ENCODE measurements around the gene NRXN3. TPM values are rescaled to one million over a fixed set of nuclear protein-coding genes. Genes with fewer than 3 reads are reported as not detected.

Gene NRXN3
- total RNA-seq, 2 experiments from 2014 or later = not detected

DNA sequence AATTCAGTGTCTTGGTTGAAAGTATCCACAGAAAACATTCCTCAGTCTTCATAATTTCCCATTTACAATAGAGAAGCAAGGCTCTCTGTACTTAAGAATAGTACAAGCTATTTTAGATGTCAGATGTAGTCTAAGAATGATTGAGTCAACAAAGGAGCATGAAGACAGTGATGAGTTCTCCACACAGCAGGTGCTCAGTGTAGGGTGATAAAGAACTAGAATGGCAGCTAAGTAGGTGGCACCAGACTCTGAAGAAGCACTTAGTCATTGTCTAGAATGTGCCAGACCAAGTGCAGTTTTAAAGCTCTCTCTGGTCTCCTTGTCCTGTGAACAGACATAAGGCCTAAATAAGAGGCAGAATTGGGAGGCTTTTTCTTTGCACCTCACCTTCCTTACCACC, 504.6 kb downstream of the NRXN3 start:
- Mint-ChIP-seq H3K27ac (no peak overlapping the region), H3K4me3 (no peak overlapping the region), H3K36me3 (no peaks in the 10 kb centered on the region), H3K27me3 (no peaks in the 10 kb centered on the region), H3K4me1 (ENCODE audit: low read depth) (no peaks in the 10 kb centered on the region), H3K9me3 (no peaks in the 10 kb centered on the region)
- ChIA-PET CTCF (no interaction called here), POLR2A (no interaction called here)
- intact Hi-C loops (cut with micrococcal nuclease) = no loop called here
- DNase-seq = no peak

DNA sequence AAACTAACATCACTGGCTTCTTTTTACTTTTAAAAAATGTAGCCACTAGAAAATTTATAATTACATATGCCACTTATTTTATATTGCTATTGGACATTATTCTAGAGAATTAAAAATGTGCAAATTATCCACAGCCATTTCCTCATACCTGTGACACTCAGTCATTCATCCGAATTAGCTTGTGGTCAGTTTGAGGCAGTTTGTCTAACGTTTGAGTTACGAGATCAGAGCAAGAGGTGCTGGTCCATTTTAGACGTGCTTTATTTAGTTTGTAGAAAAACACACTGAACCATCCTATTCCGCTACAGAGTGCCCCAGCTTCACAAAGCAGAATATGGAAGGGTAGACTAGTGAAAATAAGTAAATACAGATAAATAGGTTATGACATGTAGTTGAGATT, 513.0 kb downstream of the NRXN3 start:
- H3K4me3 Mint-ChIP-seq = no peak overlapping the region
- H3K36me3 Mint-ChIP-seq = no peaks in the 10 kb centered on the region
- no peak overlapping the region for H3K27ac Mint-ChIP-seq
- H3K4me1 Mint-ChIP-seq (ENCODE audit: low read depth) = no peaks in the 10 kb centered on the region
- ChIA-PET CTCF (no interaction called here), POLR2A (no interaction called here)
- DNase-seq = no peak
- H3K9me3 Mint-ChIP-seq = no peaks in the 10 kb centered on the region
- no peaks in the 10 kb centered on the region for H3K27me3 Mint-ChIP-seq
- intact Hi-C loops (cut with micrococcal nuclease) = no loop called here

DNA sequence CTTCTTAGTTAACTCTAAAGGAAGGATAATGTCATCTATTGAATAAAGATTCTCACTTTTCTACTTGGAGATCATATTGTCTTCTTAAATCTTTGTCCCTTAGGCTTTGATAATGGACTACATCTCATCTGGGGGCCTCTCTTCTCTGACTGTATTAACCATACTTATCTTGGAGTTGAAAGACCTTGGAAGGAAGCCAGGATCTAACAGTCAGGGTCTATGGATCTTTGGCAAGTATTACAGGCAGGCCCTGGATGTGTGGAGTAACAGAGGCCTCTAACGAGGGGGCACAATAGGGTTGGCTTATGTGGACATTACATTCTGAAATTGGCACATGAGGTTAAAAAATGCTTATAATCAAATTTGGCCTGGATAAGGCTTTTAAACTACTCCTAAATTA, 513.8 kb downstream of the NRXN3 start:
- ChIA-PET CTCF (no interaction called here), POLR2A (no interaction called here)
- Mint-ChIP-seq H3K36me3 (no peaks in the 10 kb centered on the region), H3K27me3 (no peaks in the 10 kb centered on the region), H3K9me3 (no peaks in the 10 kb centered on the region), H3K4me3 (no peak overlapping the region), H3K4me1 (ENCODE audit: low read depth) (no peaks in the 10 kb centered on the region), H3K27ac (no peak overlapping the region)
- no peak for DNase-seq
- intact Hi-C loops (cut with micrococcal nuclease) = no loop called here

DNA sequence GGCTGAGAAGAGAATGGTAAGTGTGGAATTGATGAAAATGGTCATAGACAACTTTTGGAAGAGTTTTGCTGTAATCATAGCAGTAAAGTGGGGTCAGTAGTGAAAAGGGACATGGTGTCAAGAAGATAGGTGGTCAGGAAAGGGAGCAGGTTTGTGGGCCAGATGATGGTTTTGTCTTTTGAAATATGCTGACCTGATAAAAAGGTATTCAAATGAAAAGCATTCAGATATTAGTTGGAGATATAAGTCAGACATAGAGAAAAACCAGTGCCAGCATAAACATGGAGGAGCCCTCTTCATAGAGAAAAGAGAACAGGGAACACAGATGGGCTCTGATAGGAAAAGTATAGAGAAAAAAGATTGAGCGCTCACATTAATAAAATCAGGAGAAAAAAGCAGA, 518.3 kb downstream of the NRXN3 start:
- Mint-ChIP-seq H3K9me3 (no peaks in the 10 kb centered on the region), H3K36me3 (no peaks in the 10 kb centered on the region), H3K27ac (no peak overlapping the region), H3K4me1 (ENCODE audit: low read depth) (no peaks in the 10 kb centered on the region), H3K4me3 (no peak overlapping the region), H3K27me3 (no peaks in the 10 kb centered on the region)
- intact Hi-C loops (cut with micrococcal nuclease) = no loop called here
- ChIA-PET POLR2A (no interaction called here), CTCF (no interaction called here)
- no peak for DNase-seq

DNA sequence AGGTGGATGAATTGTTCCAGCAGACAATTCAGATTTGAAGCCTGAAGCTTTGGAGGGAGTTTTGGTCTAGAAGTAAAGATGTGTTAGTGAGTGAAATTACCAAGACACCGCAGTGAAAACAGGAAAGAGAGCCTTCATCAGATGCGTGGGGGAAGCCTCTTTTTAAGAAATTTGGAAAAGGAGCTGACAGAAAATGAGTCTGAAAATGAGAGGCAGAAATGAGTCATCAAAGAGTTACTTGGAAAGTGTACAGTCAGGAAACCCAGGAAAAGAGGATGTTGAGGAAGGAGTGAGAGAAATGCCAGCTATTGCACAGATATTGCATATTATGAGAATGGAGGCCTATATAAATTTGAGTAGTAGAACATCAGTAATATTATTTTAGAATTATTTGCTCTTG, 520.7 kb downstream of the NRXN3 start:
- H3K4me3 Mint-ChIP-seq = no peak overlapping the region
- ChIA-PET POLR2A (no interaction called here), CTCF (no interaction called here)
- H3K27me3 Mint-ChIP-seq = no peaks in the 10 kb centered on the region
- H3K27ac Mint-ChIP-seq = no peak overlapping the region
- H3K4me1 Mint-ChIP-seq (ENCODE audit: low read depth) = no peaks in the 10 kb centered on the region
- H3K36me3 Mint-ChIP-seq = no peaks in the 10 kb centered on the region
- DNase-seq = no peak
- intact Hi-C loops (cut with micrococcal nuclease) = no loop called here
- no peaks in the 10 kb centered on the region for H3K9me3 Mint-ChIP-seq

DNA sequence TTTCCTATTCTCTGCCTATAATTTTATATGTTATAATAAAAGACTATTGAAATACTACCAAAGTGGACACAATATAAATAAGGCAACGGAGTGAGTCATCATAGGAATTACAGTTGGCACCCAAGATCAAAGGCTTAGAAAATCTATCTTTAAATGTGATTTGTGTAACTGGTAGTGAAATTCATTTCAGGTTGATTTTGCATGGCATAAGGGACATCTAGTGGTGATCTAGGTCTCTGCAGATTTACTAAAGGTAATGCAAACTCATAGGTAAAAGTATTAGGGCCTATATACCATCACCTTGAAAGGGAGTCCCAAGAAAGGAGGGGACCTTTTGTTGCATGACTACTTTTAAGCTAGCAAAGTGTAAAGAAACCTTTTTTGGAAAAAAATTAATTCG, 527.2 kb downstream of the NRXN3 start:
- intact Hi-C loops (cut with micrococcal nuclease) = loop anchor here (5.0 kb wide), 1 partner anchor 250 kb away; no protein-coding TSS in a partner anchor
- CTCF ChIA-PET = interaction anchor here (0.6 kb wide), 1 partner anchor 19 kb away, joined by 3 read pairs; no protein-coding TSS in a partner anchor
- no peaks in the 10 kb centered on the region for H3K9me3 Mint-ChIP-seq
- H3K4me3 Mint-ChIP-seq = no peak overlapping the region
- no peak for DNase-seq
- no peak overlapping the region for H3K27ac Mint-ChIP-seq
- no peaks in the 10 kb centered on the region for H3K27me3 Mint-ChIP-seq
- H3K4me1 Mint-ChIP-seq (ENCODE audit: low read depth) = no peaks in the 10 kb centered on the region
- POLR2A ChIA-PET = no interaction called here
- H3K36me3 Mint-ChIP-seq = no peaks in the 10 kb centered on the region

DNA sequence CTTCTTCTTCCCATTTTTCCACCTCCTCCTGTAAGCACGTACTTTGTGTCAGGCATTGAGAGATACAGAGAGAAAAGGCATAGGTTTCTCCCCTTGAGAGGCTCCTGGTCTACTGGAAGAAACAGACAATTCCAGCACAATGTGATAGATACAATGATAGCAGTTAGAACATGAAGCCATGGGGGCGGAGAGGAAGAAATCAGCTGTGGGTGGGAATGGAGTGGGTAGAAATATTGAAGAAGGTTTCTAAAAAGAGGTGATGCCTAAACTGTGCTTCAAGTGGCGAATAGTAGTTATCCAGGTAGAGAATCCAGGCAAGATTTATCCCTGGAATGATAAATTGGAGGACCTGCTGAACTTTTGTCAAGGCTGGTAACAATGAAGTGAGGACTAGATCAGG, 528.8 kb downstream of the NRXN3 start:
- Mint-ChIP-seq H3K36me3 (no peaks in the 10 kb centered on the region), H3K27ac (no peak overlapping the region), H3K4me1 (ENCODE audit: low read depth) (no peaks in the 10 kb centered on the region), H3K9me3 (no peaks in the 10 kb centered on the region), H3K4me3 (no peak overlapping the region), H3K27me3 (no peaks in the 10 kb centered on the region)
- ChIA-PET CTCF (no interaction called here), POLR2A (no interaction called here)
- DNase-seq = no peak
- intact Hi-C loops (cut with micrococcal nuclease) = loop anchor here (5.0 kb wide), 1 partner anchor 252 kb away; no protein-coding TSS in a partner anchor

DNA sequence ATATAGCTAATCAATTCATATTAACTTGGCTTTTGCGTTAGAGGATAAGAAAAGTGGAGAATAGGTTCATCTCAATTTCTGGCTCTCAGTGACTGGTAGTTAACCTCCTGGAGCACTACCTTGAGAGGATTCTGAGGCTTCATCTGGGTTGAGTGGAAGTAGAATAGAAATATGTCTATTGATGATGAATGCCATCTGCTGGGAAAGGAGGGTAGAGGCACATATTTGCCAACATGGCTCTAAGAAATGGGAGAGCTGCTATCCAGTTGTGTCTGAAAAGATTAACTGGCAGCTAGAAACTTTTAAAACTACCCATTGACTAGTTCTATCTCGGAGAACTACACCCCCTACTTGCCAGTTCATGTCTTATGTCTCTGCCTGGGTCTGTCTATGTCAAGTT, 530.1 kb downstream of the NRXN3 start:
- intact Hi-C loops (cut with micrococcal nuclease) = no loop called here
- H3K27ac Mint-ChIP-seq = no peak overlapping the region
- POLR2A ChIA-PET = no interaction called here
- no peaks in the 10 kb centered on the region for H3K27me3 Mint-ChIP-seq
- H3K4me3 Mint-ChIP-seq = no peak overlapping the region
- no peak for DNase-seq
- no peaks in the 10 kb centered on the region for H3K36me3 Mint-ChIP-seq
- H3K4me1 Mint-ChIP-seq (ENCODE audit: low read depth) = no peaks in the 10 kb centered on the region
- CTCF ChIA-PET = no interaction called here
- no peaks in the 10 kb centered on the region for H3K9me3 Mint-ChIP-seq

DNA sequence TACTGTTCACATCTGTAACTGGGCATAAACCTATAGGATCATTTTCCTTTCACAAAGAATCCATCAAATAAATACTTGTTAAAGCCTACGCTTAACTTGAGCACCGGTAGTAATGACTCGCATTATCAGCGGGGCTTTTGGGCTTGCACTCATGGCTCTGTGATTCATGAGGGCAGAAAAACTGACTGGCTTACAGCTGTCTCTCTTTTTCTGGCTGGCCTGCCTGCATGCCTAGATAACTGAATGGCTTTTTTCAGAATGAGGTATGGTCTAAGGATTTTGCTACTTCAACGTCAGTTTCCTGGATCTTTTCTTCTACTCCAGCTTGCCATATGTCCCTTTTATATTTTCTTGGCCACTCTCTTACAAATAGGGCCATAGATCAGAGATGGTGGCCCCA, 531.1 kb downstream of the NRXN3 start:
- Mint-ChIP-seq H3K27me3 (no peaks in the 10 kb centered on the region), H3K36me3 (no peaks in the 10 kb centered on the region), H3K4me3 (no peak overlapping the region), H3K27ac (no peak overlapping the region), H3K9me3 (no peaks in the 10 kb centered on the region), H3K4me1 (ENCODE audit: low read depth) (no peaks in the 10 kb centered on the region)
- intact Hi-C loops (cut with micrococcal nuclease) = no loop called here
- CTCF ChIA-PET = no interaction called here
- no peak for DNase-seq
- POLR2A ChIA-PET = no interaction called here

DNA sequence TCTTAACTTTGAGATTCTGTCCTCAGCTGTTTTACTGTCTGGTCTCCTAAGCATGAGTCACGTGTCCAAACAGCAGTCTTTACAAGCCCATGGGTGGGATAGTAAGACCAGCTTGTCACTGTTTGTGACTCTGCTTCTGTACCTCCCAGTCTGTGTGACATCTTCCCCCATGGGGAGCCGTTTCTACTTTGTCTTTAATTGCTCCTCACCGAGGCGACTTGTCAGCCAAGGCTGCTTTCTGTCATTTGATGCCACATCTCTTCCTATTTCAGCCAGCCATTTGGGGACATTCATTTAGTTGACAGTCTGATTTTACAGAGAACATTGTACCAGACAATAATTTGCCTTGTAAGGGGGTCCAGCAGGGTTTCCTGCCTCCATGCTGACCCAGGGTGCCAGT, 534.8 kb downstream of the NRXN3 start:
- POLR2A ChIA-PET = no interaction called here

DNA sequence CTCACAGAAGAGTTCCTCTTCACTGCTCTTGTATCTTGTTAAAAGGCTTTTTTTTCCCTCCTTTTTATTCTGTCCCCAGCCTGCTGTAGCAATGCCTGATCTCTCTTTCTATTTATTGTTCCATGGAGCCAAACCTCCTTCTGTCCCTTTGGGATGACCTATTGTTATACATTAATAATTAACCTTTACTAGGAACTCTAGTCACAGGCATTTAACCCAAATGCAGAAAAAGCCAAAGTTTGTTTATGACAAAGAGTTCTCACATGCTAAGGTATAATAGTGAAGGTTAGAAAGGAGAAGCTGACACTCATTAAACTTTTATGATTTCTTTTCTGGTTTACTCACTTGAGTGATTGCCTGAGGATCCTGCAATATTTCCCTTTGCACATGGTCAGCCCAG, 535.8 kb downstream of the NRXN3 start:
- ChIA-PET CTCF (no interaction called here), POLR2A (no interaction called here)
- Mint-ChIP-seq H3K4me3 (no peak overlapping the region), H3K27ac (no peak overlapping the region), H3K36me3 (no peaks in the 10 kb centered on the region), H3K27me3 (no peaks in the 10 kb centered on the region), H3K4me1 (ENCODE audit: low read depth) (no peaks in the 10 kb centered on the region), H3K9me3 (no peaks in the 10 kb centered on the region)
- no peak for DNase-seq
- intact Hi-C loops (cut with micrococcal nuclease) = no loop called here

More for the DNA sequence above, 534.8 kb downstream of the NRXN3 start:
- Mint-ChIP-seq H3K27ac (no peak overlapping the region), H3K4me3 (no peak overlapping the region), H3K9me3 (no peaks in the 10 kb centered on the region), H3K4me1 (ENCODE audit: low read depth) (no peaks in the 10 kb centered on the region), H3K36me3 (no peaks in the 10 kb centered on the region), H3K27me3 (no peaks in the 10 kb centered on the region)
- intact Hi-C loops (cut with micrococcal nuclease) = no loop called here
- DNase-seq = no peak
- CTCF ChIA-PET = no interaction called here

DNA sequence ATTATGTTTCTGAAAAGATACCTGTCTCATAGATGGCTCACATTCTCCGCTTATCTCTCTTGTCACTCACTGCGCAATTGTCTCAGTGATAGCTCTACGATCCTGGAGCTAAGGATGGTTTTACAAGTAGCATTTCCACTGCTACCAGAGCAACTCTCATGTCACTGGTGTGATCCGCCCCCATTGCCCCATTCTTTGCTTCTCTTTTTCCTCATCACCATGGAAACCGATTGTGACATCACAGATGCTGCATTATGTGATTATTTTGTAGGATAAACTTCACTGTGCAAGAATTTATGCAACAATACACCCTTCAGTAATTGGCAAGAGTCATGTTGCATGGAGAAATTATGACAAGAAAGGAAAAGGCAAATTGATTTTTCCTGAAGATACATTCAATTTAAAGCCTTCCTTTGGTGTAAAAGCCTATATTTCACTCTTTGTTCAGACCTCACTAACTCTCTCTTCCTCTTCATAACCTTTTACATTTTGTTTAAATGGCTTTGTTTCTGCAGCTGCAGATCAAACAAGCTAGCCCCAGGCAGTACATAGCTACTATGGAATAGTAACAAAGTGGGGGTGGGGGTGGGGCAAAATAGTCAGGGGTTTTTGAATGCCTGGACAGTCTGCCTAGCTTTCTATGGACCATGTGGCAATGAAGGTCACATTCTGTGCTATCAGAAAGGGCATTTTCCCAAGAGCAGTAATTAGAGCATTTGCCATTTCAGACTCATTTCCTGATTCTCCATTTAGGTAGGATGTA, 539.8 kb downstream of the NRXN3 start:
- ChIA-PET CTCF (no interaction called here), POLR2A (no interaction called here)
- Mint-ChIP-seq H3K4me1 (ENCODE audit: low read depth) (no peaks in the 10 kb centered on the region), H3K27ac (no peak overlapping the region), H3K4me3 (no peak overlapping the region), H3K36me3 (no peaks in the 10 kb centered on the region), H3K27me3 (no peaks in the 10 kb centered on the region), H3K9me3 (no peaks in the 10 kb centered on the region)
- DNase-seq = no peak
- intact Hi-C loops (cut with micrococcal nuclease) = no loop called here

DNA sequence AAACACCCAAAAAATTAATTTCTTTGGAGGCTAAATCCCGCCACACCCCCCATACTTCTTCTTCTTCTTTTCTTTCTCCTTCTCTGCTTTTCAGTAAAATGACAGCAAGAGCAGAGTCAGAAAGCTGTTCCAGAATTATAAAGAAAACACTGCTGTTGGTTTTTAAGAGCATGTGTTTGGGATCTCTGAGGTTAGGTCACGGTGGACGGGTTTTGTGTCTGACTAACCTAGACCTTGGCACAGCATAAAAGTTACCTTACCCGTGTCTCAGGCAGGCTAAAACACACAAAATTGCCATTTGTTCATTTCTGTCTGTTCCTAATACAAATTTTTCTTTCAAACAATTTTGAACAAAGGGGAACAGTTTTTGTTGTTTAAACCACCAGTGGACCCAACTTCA, 540.8 kb downstream of the NRXN3 start:
- Mint-ChIP-seq H3K27me3 (no peaks in the 10 kb centered on the region), H3K4me3 (no peak overlapping the region), H3K4me1 (ENCODE audit: low read depth) (no peaks in the 10 kb centered on the region), H3K27ac (no peak overlapping the region), H3K36me3 (no peaks in the 10 kb centered on the region), H3K9me3 (no peaks in the 10 kb centered on the region)
- intact Hi-C loops (cut with micrococcal nuclease) = no loop called here
- DNase-seq = no peak
- ChIA-PET CTCF (no interaction called here), POLR2A (no interaction called here)

Data from activated CD4-positive, alpha-beta memory T cell treated with anti-CD3 and anti-CD28 coated beads for 36 hours (primary cell).